MCF 10A (cell line): Measurements from ENCODE around the gene COA1. TPM values are rescaled to one million over a fixed set of nuclear protein-coding genes. Genes with fewer than 3 reads are reported as not detected.

Experiments
- BruUV-seq: library from RNA; stranded (reverse); fragments of 400-500 nt; replicated peaks from 2 replicates; lab custom pipeline; 2021; lab: Mats Ljungman, UMichigan
- CTCF ChIA-PET: fragments of 300-600 bp; sonication (Branson Sonifier 250); formaldehyde crosslinking; extraction: SDS; loops from one replicate; lab custom pipeline; 2021; ENCODE audit warnings: antibody characterized with exemption, inconsistent platforms; lab: Yijun Ruan, JAX
- POLR2A ChIA-PET: fragments of 300-600, 350-650 bp; sonication (Branson Sonifier 250); formaldehyde crosslinking; extraction: SDS; loops from one replicate; lab custom pipeline; 2020; ENCODE audit warnings: antibody characterized with exemption, inconsistent platforms; lab: Yijun Ruan, JAX
- DNase-seq: peaks from one replicate; pipeline ENCODE4 v3.0.0-alpha.2; 2018; ENCODE audit not compliant: unreplicated experiment
- H3K27ac Mint-ChIP-seq: one replicate; pipeline ENCODE4 v1.8.0; 2022; ENCODE audit warnings: mild to moderate bottlenecking, low read depth, mixed read lengths; ENCODE audit not compliant: unreplicated experiment
- H3K27me3 Mint-ChIP-seq: one replicate; pipeline ENCODE4 v1.8.0; 2022; ENCODE audit warnings: mixed read lengths; ENCODE audit not compliant: insufficient read depth, unreplicated experiment
- H3K36me3 Mint-ChIP-seq: one replicate; pipeline ENCODE4 v1.8.0; 2022; ENCODE audit warnings: mild to moderate bottlenecking, moderate library complexity, mixed read lengths; ENCODE audit not compliant: insufficient read depth, unreplicated experiment
- H3K4me1 Mint-ChIP-seq: one replicate; pipeline ENCODE4 v1.8.0; 2022; ENCODE audit warnings: mixed read lengths; ENCODE audit not compliant: insufficient read depth, unreplicated experiment
- H3K4me3 Mint-ChIP-seq: one replicate; pipeline ENCODE4 v1.8.0; 2022; ENCODE audit warnings: mild to moderate bottlenecking, moderate library complexity, mixed read lengths; ENCODE audit not compliant: unreplicated experiment
- H3K9me3 Mint-ChIP-seq: one replicate; pipeline ENCODE4 v1.8.0; 2022; ENCODE audit warnings: mixed read lengths; ENCODE audit not compliant: unreplicated experiment
- CTCF ChIP-seq: fragments of 200-600 bp; IDR thresholded peaks from one replicate; pipeline ENCODE4 v1.8.0; 2022; ENCODE audit warnings: antibody characterized with exemption, mild to moderate bottlenecking; ENCODE audit not compliant: unreplicated experiment
- intact Hi-C: fragments of 100-400 bp; cut with micrococcal nuclease; formaldehyde crosslinking; loops from 2 replicates; pipeline ENCODE4 v1.14.1; 2022
- total RNA-seq: library from RNA; stranded (reverse); gene quantifications from 2 replicates; pipeline ENCODE4 v1.2.3, GENCODE V29; 2022

COA1 gene
- total RNA-seq, 1 experiment from 2014 or later: 68.5 TPM

GRCh38 chr7:43647339-43647672 is 82.0 kb downstream of the COA1 start:
- DNase-seq: peak; percentile 51
- H3K27me3 Mint-ChIP-seq: no peaks in the 10 kb centered on the region
- intact Hi-C loops: no loop called here
- H3K9me3 Mint-ChIP-seq: no peaks in the 10 kb centered on the region
- ChIA-PET CTCF (interaction anchor here (0.6 to 3.9 kb wide), 5 partner anchors 9 to 65 kb away, joined by 3 to 27 read pairs (median 3); partner anchors contain the start of gene STK17A), POLR2A (interaction anchor here (0.5 to 8.1 kb wide), 14 partner anchors 10 to 1045 kb away, joined by 3 to 107 read pairs (median 8); partner anchors contain the start of gene STK17A)
- no peak for TF ChIP-seq CTCF
- peak overlapping the region; percentile 38 for H3K4me3 Mint-ChIP-seq
- H3K36me3 Mint-ChIP-seq: peaks cover 73% of the 10 kb centered on the region
- H3K27ac Mint-ChIP-seq: peak overlapping the region; percentile 89
- TSS peak; percentile 49 for BruUV-seq
- H3K4me1 Mint-ChIP-seq: peaks cover 54% of the 10 kb centered on the region

DNA sequence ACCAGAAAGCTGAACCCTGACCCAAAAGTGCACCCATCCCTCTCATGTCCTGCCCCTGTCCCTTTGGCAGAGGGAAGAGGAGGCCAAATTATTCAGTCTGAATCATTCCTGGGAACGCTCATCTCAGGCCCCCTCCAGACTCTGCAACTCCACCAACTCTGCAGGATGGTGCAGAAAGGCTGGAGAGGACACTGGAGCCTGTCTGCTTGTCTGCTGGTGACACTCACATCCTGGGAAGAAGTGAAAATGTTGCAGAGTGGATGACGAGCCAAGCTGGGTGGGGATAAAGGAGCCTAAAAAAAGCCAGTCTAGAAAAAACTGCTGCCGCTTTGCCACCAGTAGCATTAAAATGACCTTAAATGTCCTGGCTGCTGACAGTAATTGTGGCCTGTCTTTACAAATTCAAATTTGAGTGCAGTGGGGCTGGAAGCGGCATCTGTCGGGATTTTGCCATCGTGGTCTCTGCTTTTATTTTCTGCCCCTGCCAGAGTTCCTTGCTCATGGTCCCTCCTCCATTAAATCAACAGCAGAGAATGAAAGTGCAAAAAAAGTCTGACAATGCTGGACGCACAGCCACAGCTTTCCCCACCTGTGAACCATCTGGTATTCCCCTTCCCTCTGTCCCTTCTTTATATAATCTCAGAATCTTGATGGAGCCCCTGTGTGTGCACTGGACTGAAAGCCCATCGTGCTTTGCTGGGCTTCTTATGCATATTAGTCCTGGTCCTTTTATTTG is 82.6 kb downstream of the COA1 start:
- H3K4me1 Mint-ChIP-seq: peaks cover 54% of the 10 kb centered on the region
- H3K27ac Mint-ChIP-seq: peak overlapping the region; percentile 89
- CTCF ChIA-PET: interaction anchor here (0.7 to 3.9 kb wide), 4 partner anchors 53 to 65 kb away, joined by 3 to 27 read pairs (median 4); partner anchors contain the start of gene STK17A
- H3K27me3 Mint-ChIP-seq: no peaks in the 10 kb centered on the region
- no TSS peak for BruUV-seq
- H3K9me3 Mint-ChIP-seq: no peaks in the 10 kb centered on the region
- H3K36me3 Mint-ChIP-seq: peaks cover 75% of the 10 kb centered on the region
- DNase-seq: peak; percentile 45
- POLR2A ChIA-PET: interaction anchor here (0.6 to 8.1 kb wide), 8 partner anchors 9 to 191 kb away, joined by 3 to 107 read pairs (median 8); partner anchors contain the start of gene STK17A
- no peak overlapping the region for H3K4me3 Mint-ChIP-seq
- intact Hi-C loops: no loop called here
- TF ChIP-seq CTCF: no peak

GRCh38 chr7:43645699-43646226 is 83.6 kb downstream of the COA1 start:
- H3K4me3 Mint-ChIP-seq: no peak overlapping the region
- POLR2A ChIA-PET: interaction anchor here (0.9 to 8.1 kb wide), 6 partner anchors 10 to 119 kb away, joined by 3 to 107 read pairs (median 5); partner anchors contain the start of gene STK17A
- peaks cover 46% of the 10 kb centered on the region for H3K4me1 Mint-ChIP-seq
- no peak for TF ChIP-seq CTCF
- H3K36me3 Mint-ChIP-seq: peaks cover 74% of the 10 kb centered on the region
- H3K27me3 Mint-ChIP-seq: no peaks in the 10 kb centered on the region
- intact Hi-C loops: no loop called here
- peak overlapping the region; percentile 31 for H3K27ac Mint-ChIP-seq
- BruUV-seq: no TSS peak
- no peak for DNase-seq
- no peaks in the 10 kb centered on the region for H3K9me3 Mint-ChIP-seq
- CTCF ChIA-PET: interaction anchor here (1.3 to 2.3 kb wide), 2 partner anchors 54 to 64 kb away, joined by 5 to 12 read pairs; partner anchors contain the start of gene STK17A

DNA sequence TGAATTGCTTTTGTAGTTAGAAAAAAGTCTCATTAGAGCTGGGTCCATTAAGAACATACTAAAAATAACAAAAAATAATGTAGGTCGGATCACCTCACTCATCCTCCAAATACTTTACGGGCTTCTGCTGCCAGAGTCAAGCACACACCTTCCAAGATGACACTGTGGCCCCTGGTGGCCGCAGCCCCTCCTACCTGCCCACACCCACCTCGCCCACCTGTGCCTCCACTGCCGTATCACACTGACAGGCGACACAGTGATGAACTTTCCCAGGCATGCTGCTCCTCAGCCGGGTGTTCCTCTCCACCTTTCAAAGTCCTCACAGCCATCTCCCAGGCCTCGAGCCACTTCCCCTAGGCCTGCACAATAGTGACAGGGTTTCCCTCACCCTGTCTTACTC is 85.5 kb downstream of the COA1 start:
- no peak overlapping the region for H3K27ac Mint-ChIP-seq
- no peak overlapping the region for H3K4me3 Mint-ChIP-seq
- CTCF ChIA-PET: interaction anchor here (2.3 kb wide), 1 partner anchor 56 kb away, joined by 12 read pairs; no protein-coding TSS in a partner anchor
- intact Hi-C loops: no loop called here
- no peaks in the 10 kb centered on the region for H3K27me3 Mint-ChIP-seq
- peaks cover 40% of the 10 kb centered on the region for H3K4me1 Mint-ChIP-seq
- TF ChIP-seq CTCF: no peak
- H3K36me3 Mint-ChIP-seq: peaks cover 76% of the 10 kb centered on the region
- BruUV-seq: no TSS peak
- POLR2A ChIA-PET: interaction anchor here (0.6 to 8.1 kb wide), 4 partner anchors 30 to 303 kb away, joined by 3 to 107 read pairs (median 3); partner anchors contain the start of gene STK17A
- H3K9me3 Mint-ChIP-seq: no peaks in the 10 kb centered on the region
- DNase-seq: no peak
